ENCODE measurements around the gene FHOD3. TPM values are rescaled to one million over a fixed set of nuclear protein-coding genes. Genes with fewer than 3 reads are reported as not detected.

FHOD3 gene
- total RNA-seq, 1 experiment from 2014 or later: 22.7 TPM

GRCh38 chr18:36341944-36342343, 44.4 kb downstream of the FHOD3 start:
- Histone ChIP-seq H3K4me3 (ENCODE audit: low read depth in 2 of 2, low read length in 2 of 2) (no peak overlapping the region), H3K4me1 (ENCODE audit: control insufficient read depth, insufficient read depth, low read length) (no peaks in the 10 kb centered on the region), H3K27ac (ENCODE audit: low read length) (no peak overlapping the region), H3K9me3 (ENCODE audit: control insufficient read depth, insufficient read depth, low read depth, low read length) (peaks cover 5% of the 10 kb centered on the region; the same call in 1 of the 2 replicates), H3K27me3 (ENCODE audit: control insufficient read depth, insufficient read depth, low read length) (no peaks in the 10 kb centered on the region), H3K36me3 (ENCODE audit: control insufficient read depth, insufficient read depth, low read length) (no peaks in the 10 kb centered on the region)
- DNase-seq (ENCODE audit: low read depth, low spot score): no peak
- in situ Hi-C loops (cut with HindIII; ENCODE audit: low pct_unique_long_range_greater_than_20kb, low sequenced_read_pairs): no loop called here
- intact Hi-C loops (cut with micrococcal nuclease; ENCODE audit: unreplicated experiment): no loop called here
- no peak for TF ChIP-seq REST (IDR thresholded peaks at IDR 0.05; ENCODE audit: insufficient read depth in 1 of 2, low read depth in 2 of 2, low read length in 1 of 2)
- no peak for TF ChIP-seq POLR2AphosphoS5 (IDR thresholded peaks at IDR 0.05; ENCODE audit: low read depth, low read length)
- TF ChIP-seq TCF7L2 (IDR thresholded peaks at IDR 0.05; ENCODE audit: low read depth, low read length): no peak
- TF ChIP-seq, protein P1, sequence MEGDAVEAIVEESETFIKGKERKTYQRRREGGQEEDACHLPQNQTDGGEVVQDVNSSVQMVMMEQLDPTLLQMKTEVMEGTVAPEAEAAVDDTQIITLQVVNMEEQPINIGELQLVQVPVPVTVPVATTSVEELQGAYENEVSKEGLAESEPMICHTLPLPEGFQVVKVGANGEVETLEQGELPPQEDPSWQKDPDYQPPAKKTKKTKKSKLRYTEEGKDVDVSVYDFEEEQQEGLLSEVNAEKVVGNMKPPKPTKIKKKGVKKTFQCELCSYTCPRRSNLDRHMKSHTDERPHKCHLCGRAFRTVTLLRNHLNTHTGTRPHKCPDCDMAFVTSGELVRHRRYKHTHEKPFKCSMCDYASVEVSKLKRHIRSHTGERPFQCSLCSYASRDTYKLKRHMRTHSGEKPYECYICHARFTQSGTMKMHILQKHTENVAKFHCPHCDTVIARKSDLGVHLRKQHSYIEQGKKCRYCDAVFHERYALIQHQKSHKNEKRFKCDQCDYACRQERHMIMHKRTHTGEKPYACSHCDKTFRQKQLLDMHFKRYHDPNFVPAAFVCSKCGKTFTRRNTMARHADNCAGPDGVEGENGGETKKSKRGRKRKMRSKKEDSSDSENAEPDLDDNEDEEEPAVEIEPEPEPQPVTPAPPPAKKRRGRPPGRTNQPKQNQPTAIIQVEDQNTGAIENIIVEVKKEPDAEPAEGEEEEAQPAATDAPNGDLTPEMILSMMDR (IDR thresholded peaks at IDR 0.05): no peak
- TF ChIP-seq SIN3A (IDR thresholded peaks at IDR 0.05; ENCODE audit: borderline replicate concordance, insufficient read depth, low read depth, low read length): no peak
- ChIA-PET CTCF (no interaction called here), POLR2A (no interaction called here)
- BruUV-seq (replicated peaks): no TSS peak
- ATAC-seq: no peak

DNA sequence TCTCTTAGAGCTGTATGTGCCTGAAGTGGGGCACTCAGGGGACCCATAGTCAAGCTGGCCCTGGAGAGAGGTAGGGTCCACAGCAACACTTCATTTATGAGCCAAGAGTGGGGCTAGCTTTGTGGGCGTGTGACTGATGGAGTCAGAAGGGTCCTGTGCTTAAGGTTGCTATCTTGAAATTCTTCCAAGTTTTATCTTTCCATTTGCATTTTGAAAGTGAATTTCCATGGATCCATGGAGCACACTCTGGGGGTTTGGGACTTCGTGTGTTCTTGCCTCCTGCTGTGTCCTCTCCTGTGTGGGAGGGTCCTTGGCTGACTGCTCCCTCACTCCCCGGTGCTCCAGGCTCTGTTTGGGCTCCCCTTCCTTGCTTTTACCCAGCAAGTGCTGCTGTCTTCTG, 50.8 kb downstream of the FHOD3 start:
- in situ Hi-C loops (cut with HindIII; ENCODE audit: low pct_unique_long_range_greater_than_20kb, low sequenced_read_pairs) (no loop called here), intact Hi-C loops (cut with micrococcal nuclease; ENCODE audit: unreplicated experiment) (no loop called here)
- CTCF ChIA-PET: no interaction called here
- Histone ChIP-seq H3K36me3 (ENCODE audit: control insufficient read depth, insufficient read depth, low read length) (no peaks in the 10 kb centered on the region), H3K9me3 (ENCODE audit: control insufficient read depth, insufficient read depth, low read depth, low read length) (no peaks in the 10 kb centered on the region), H3K27ac (ENCODE audit: low read length) (no peak overlapping the region), H3K27me3 (ENCODE audit: control insufficient read depth, insufficient read depth, low read length) (no peaks in the 10 kb centered on the region), H3K4me3 (ENCODE audit: low read depth in 2 of 2, low read length in 2 of 2) (no peak overlapping the region), H3K4me1 (ENCODE audit: control insufficient read depth, insufficient read depth, low read length) (no peaks in the 10 kb centered on the region)
- DNase-seq (ENCODE audit: low read depth, low spot score) (no peak), ATAC-seq (no peak)
- TF ChIP-seq TCF7L2 (IDR thresholded peaks at IDR 0.05; ENCODE audit: low read depth, low read length) (no peak), SIN3A (IDR thresholded peaks at IDR 0.05; ENCODE audit: borderline replicate concordance, insufficient read depth, low read depth, low read length) (no peak), POLR2AphosphoS5 (IDR thresholded peaks at IDR 0.05; ENCODE audit: low read depth, low read length) (no peak)
- BruUV-seq (replicated peaks): no TSS peak
- POLR2A ChIA-PET: no interaction called here

DNA sequence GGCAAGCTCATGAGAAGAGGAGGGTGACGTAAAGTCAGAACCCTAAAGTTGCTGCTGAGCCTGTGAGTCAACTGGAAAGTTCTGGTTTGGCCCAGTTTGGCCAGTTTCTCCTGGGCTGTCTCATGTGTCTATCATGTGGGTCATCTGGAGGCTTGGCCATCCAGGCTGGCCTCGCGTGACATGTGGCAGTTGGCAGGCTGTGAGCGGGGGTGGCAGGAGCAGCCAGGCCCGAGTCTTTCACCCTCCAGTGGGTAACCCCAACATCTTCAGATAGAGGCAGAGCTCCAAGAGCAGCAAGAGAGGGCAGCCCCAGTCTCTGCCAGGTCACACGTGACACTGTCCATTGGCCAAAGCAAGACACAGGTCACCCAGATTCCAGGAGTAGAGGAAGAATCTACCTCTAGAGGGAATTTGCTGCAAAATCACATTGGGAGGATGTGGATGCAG, 51.5 kb downstream of the FHOD3 start:
- intact Hi-C loops (cut with micrococcal nuclease; ENCODE audit: unreplicated experiment): no loop called here
- H3K9me3 ChIP-seq (ENCODE audit: control insufficient read depth, insufficient read depth, low read depth, low read length): no peaks in the 10 kb centered on the region
- no TSS peak for BruUV-seq (replicated peaks)
- H3K27ac ChIP-seq (ENCODE audit: low read length): no peak overlapping the region
- no peaks in the 10 kb centered on the region for H3K4me1 ChIP-seq (ENCODE audit: control insufficient read depth, insufficient read depth, low read length)
- ChIA-PET POLR2A (no interaction called here), CTCF (no interaction called here)
- no peak overlapping the region for H3K4me3 ChIP-seq (ENCODE audit: low read depth in 2 of 2, low read length in 2 of 2)
- DNase-seq (ENCODE audit: low read depth, low spot score): no peak
- no peaks in the 10 kb centered on the region for H3K27me3 ChIP-seq (ENCODE audit: control insufficient read depth, insufficient read depth, low read length)
- ATAC-seq: no peak
- TF ChIP-seq SIN3A (IDR thresholded peaks at IDR 0.05; ENCODE audit: borderline replicate concordance, insufficient read depth, low read depth, low read length): no peak
- TF ChIP-seq, protein P1 (IDR thresholded peaks at IDR 0.05): no peak
- no peak for TF ChIP-seq REST (IDR thresholded peaks at IDR 0.05; ENCODE audit: insufficient read depth in 1 of 2, low read depth in 2 of 2, low read length in 1 of 2)
- no peak for TF ChIP-seq TCF7L2 (IDR thresholded peaks at IDR 0.05; ENCODE audit: low read depth, low read length)
- no peak for TF ChIP-seq POLR2AphosphoS5 (IDR thresholded peaks at IDR 0.05; ENCODE audit: low read depth, low read length)
- H3K36me3 ChIP-seq (ENCODE audit: control insufficient read depth, insufficient read depth, low read length): no peaks in the 10 kb centered on the region
- in situ Hi-C loops (cut with HindIII; ENCODE audit: low pct_unique_long_range_greater_than_20kb, low sequenced_read_pairs): no loop called here

All from Panc1 (cell line).